Stimulated activated CD4-positive, alpha-beta T cell treated with anti-CD3 and anti-CD28 coated beads, Interleukin-1b, Interleukin-23, amount 100 ng/mL, for 48 hours (primary cell): ENCODE results near the gene MTHFD1.

Source experiments
- DNase-seq: peaks from one replicate; pipeline ENCODE4 v3.0.0-alpha.2; 2020

The MTHFD1 gene

DNA sequence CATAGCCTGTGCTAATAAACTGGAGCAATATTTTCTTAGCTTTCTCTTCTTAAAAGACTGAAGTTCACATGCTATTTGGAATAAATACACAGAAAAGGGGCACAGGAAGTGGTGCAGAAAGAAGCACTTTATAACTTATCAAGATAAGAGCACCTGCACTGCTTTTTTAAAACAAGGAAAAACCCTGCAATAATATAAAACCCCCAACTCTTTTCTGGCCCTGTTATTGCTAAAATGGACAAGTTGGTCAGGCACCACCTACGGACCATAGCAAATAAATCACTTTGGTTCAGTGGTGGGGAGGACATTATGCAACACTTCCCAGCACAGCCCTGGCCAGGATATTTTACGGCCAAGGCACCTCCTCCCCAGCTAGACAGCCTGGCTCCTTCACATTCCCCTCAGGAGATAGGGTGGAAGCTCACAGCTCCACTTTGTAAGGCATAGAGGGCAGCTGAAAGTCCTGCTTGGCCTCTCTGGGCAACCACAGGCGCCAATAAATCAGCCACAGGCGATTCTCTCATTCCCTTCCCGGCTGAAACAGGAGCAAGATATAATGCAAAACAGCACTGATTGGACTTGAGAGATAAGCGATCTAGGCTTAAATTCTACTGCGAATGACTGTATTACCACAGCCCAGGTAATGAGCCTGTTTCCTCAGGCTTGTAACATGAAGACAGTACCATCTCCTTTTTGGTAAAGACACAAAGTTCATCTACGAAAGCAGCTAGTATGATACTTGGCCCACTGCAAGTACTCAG lies 113.4 kb downstream of the MTHFD1 start:
- DNase-seq: no peak

GRCh38 chr14:64502456-64502855 lies 114.3 kb downstream of the MTHFD1 start:
- DNase-seq: peak; percentile 3

DNA sequence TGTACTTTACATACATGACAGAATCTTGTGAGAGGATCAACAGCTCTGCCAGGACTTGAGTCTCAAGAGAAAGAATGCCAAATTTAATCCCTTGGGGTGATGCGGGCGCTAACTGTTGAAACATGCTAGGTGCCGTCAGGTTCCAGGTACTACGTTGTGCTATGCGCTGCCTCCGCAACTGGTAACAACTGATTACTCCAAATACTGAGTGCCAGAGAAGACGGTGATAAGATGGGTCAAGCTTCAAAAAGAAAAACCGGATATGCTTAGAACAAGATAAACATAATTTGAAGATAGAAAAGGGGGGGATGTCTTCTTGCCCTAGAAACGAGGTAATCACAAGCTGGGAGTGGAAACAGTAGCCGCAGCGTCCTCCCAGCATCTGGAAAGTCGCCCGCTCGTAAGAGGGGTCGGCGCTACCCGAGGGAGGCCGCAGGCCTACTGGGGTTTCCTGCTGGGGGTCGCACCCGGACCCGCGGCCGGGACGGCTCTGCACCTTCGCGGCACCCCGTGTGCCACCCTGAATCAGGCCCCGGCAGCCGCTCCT lies 114.8 kb downstream of the MTHFD1 start:
- DNase-seq: peak; percentile 6

DNA sequence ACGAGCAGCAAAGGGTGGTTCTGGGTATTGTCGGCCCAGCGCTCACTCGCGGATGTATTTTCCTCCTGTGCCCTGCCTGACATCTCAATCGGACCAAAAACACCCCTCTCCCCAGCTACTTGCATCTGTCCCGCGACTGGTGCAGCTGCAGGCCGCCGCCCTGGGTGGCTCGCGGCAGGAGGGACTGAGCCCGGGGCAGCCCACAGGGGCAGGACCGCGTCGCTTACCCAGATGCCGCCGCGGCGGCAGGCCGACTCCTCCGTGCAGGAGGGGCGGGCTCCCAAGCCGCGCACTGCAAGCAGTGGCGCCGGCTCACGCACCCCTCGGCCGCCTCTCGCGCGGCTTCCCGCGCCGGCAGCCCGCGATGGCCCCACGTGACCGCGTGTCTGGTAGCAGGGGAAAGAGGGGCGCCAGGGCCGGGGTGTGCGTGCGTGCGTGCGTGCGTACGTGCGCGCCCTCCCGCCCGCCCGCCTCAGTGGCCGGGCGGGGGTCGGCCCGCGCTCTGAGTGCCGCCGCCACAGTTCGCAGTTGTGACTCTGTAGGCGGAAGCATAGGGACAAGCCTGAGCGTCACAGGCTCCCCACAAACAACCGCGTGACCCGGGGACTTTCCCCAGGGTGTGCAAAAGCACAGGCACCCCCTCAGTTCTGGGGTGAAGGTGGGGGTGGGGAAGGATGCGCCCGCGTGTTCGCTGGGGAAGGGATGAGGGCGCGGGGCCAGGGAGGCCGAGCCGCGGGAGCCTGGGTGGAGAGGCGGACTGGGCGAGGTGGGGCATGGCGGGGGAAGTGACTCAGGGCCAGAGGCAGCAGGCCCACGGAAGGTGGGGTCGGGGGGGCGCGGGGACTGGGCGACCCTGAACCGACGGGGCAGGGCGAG lies 115.5 kb downstream of the MTHFD1 start, which contains the start of gene ZBTB25:
TSS of gene ZBTB25 (minus strand) at position 405 of the 876 bp plus-strand sequence. CDS start 13,305 bp downstream, outside the sequence.
- DNase-seq: peak; percentile 94

DNA sequence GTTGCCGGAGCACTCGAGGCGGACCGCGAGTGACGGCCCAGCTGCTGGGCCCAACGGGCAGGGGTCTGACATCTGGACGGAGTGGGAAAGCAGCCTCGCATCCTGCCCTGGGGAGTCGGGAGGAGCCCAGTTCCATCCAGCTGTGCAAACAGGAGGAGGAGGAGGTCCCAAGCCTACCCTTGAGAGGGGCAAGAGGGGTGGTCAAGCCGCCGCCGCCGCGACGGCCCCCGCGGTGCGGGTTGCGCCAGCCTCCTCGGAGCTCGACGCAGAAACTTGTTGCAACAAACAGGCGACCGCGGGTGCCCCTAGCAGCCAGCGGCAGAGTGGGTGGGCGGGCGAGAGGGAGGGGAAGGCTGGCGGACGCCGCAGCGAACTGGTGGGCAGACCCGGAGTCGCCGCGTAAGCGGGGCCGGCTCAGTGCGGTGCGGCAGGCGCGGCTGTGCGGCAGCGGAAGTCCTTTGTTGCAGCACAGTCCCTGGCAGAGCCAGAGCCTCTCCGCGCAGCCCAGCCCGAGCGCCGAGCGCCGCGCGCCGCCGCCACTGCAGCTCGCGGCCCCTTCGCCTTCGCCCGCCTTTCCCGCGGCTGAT lies 116.2 kb downstream of the MTHFD1 start, which contains the start of gene ZBTB1:
TSS of gene ZBTB1 (plus strand) at position 461 of the 587 bp plus-strand sequence. CDS start 16,735 bp downstream, outside the sequence.
- peak; percentile 89 for DNase-seq

- DNase-seq: peak; percentile 89
These were observed 117.0 kb downstream of the MTHFD1 start for GRCh38 chr14:64504897-64505794.

- no peak for DNase-seq
These were observed 118.6 kb downstream of the MTHFD1 start for GRCh38 chr14:64506721-64507120.

DNA sequence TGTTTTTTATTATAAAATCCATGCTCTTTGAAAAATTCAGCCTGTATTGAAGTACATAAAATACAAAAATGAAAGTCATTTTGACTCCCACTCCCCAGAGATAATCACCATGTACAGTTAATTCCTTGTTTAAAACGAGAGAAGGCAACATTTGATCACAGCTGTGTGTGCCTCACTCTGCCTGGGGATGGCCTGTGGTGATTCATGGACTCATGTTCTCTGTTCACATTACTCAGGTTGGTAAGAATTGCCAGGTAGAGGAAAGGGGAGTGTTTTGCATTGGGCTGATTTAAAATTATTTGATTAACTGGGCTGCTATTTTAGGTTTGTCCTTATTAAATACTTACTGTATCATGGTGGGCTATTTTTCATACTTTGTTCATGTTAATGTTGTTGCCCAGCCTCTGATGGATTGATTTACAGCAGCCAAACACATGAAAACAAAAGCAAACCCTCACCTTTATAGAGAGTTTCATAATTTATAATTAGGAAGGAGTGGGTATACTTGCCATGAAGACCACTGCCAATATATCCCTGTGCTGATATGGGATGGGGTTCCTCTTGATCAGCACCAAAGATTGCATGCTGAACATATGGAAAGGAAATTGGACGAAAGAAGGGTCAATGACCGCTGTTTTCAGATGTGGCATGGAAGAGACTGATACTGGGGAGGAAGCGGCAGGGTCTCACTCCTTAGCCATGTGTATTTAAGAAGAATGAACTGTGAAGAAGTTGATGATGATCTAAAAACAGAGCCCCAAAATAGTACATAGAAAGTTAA lies 119.4 kb downstream of the MTHFD1 start:
- DNase-seq: peak; percentile 58

DNA sequence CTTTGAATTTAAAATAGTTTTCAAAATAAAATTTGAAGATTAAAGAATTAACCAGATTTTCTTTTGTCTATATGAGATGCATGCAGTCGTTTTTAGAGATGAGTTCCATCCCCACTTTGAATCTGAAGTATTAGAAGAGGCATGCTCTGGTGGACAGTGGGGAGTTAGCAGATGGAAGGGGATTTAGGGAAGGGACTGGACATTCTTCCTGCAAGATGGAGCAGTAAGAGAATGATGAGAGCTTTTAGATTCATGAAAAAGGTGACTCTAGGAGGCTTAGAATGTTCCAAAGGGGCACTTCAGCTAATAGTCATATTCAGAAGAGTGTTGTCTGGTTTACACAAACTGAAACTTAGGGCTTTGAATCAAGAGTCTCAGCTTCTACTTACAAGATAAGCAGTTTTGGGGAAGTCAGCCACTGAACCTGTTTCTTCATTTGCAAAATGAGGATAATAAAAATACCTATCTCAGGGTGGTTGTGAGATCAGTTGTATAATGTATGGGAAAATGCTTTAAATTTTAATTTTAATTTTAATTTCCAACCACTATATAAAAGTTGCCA lies 120.1 kb downstream of the MTHFD1 start:
- no peak for DNase-seq

DNA sequence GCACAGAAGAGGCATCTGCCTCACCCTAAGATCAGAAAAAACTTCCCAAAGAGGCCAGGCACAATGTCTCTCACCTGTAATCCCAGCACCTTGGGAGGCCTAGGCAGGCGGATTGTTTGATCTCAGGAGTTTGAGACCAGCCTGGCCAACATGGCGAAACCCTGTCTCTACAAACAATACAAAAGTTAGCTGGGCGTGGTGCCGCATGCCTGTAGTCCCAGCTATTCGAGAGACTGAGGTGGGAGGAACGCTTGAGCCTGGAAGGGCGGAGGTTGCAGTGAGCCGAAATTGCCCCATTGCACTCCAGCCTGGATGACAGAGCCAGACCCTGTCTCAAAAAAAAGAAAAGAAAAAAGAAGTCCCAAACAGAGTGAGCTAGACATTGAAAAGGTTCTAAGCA lies 120.9 kb downstream of the MTHFD1 start:
- no peak for DNase-seq
